ENCODE results near the gene ECHDC3. TPM values are rescaled to one million over a fixed set of nuclear protein-coding genes. Genes with fewer than 3 reads are reported as not detected.
"Not testable (repeated sequence)": the region's sequence is repeated elsewhere in the genome, so short reads cannot be mapped to it uniquely, and the experiment has no call there.

The ECHDC3 gene
- total and polyA plus RNA-seq, 4 donors = 14.2 to 48.3 (median 31.4) TPM

DNA sequence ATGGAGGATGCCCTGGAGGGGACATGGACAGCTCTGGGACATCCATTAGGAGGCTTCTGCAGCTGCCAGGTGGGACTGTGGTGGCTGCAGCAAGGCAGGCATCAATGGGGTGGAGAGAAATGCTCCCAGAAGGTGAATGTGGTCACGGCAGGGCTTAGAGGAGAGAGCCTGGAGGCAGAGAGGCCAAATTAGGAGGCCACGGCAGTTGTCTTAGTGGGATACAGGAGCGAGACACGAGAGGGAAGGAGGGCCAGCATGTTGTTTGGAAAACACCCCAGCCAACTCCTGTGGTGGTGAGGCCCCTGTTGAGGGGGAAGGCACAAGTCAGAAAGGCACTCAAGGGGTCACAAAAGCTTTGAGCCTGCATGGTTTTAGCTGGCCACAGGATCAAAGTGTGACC lies 14.6 kb upstream of the ECHDC3 start:
- TF ChIP-seq, protein P1, sequence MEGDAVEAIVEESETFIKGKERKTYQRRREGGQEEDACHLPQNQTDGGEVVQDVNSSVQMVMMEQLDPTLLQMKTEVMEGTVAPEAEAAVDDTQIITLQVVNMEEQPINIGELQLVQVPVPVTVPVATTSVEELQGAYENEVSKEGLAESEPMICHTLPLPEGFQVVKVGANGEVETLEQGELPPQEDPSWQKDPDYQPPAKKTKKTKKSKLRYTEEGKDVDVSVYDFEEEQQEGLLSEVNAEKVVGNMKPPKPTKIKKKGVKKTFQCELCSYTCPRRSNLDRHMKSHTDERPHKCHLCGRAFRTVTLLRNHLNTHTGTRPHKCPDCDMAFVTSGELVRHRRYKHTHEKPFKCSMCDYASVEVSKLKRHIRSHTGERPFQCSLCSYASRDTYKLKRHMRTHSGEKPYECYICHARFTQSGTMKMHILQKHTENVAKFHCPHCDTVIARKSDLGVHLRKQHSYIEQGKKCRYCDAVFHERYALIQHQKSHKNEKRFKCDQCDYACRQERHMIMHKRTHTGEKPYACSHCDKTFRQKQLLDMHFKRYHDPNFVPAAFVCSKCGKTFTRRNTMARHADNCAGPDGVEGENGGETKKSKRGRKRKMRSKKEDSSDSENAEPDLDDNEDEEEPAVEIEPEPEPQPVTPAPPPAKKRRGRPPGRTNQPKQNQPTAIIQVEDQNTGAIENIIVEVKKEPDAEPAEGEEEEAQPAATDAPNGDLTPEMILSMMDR (IDR thresholded peaks at IDR 0.05; ENCODE audit: control extremely low read depth, extremely low read depth) = no peak
- Histone ChIP-seq H3K4me1 (ENCODE audit: control insufficient read depth in 5 of 5, insufficient read depth in 5 of 5, low read length in 5 of 5) (no peaks in the 10 kb centered on the region), H3K4me3 (no peak overlapping the region), H3K36me3 (ENCODE audit: control insufficient read depth in 4 of 4, insufficient read depth in 4 of 4, low read length in 4 of 4) (no peaks in the 10 kb centered on the region), H3K27me3 (ENCODE audit: control insufficient read depth in 3 of 3, insufficient read depth in 3 of 3, low read length in 2 of 3) (no peaks in the 10 kb centered on the region), H3K27ac (ENCODE audit: low read depth in 1 of 2, low read length in 1 of 2) (no peak overlapping the region), H3K9me3 (ENCODE audit: control insufficient read depth in 4 of 4, insufficient read depth in 3 of 4, low read length in 3 of 4) (peaks cover 0 to 9% (median 2%) of the 10 kb centered on the region in 4 donors), H3K9ac (ENCODE audit: insufficient read depth in 1 of 2, low read length in 2 of 2) (no peak overlapping the region)
- no peak for ATAC-seq (ENCODE audit: insufficient read depth, low FRiP score)
- WGBS, 2 donors = 93 to 94% methylated on average over 4 of the region's 4 CpGs
- DNase-seq = no peak

DNA sequence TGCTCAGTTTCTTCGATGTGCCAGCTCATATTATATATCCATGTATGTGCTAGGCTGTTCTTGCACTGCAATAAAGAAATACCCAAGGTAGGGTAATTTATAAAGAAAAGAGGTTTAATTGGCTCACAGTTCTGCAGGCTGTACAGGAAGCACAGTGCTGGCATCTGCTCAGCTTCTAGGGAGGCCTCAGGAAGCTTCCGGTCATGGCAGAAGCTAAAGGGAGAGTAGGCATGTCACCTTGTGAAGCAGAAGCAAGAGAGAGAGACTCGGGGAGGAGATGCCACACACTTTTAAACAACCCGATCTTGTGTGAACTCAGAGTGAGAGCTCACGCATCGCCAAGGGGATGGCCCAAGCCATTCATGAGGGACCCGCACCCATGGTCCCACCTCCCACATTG lies 13.8 kb upstream of the ECHDC3 start:
- H3K9me3 ChIP-seq (ENCODE audit: control insufficient read depth in 4 of 4, insufficient read depth in 3 of 4, low read length in 3 of 4) = peaks cover 0 to 9% (median 2%) of the 10 kb centered on the region in 4 donors
- no peaks in the 10 kb centered on the region for H3K27me3 ChIP-seq (ENCODE audit: control insufficient read depth in 3 of 3, insufficient read depth in 3 of 3, low read length in 2 of 3)
- H3K27ac ChIP-seq (ENCODE audit: low read depth in 1 of 2, low read length in 1 of 2) = no peak overlapping the region
- WGBS, 2 donors = 97% methylated on average over 7 of the region's 7 CpGs
- ATAC-seq (ENCODE audit: insufficient read depth, low FRiP score) = no peak
- no peaks in the 10 kb centered on the region for H3K36me3 ChIP-seq (ENCODE audit: control insufficient read depth in 4 of 4, insufficient read depth in 4 of 4, low read length in 4 of 4)
- no peak for DNase-seq
- no peak overlapping the region for H3K9ac ChIP-seq (ENCODE audit: insufficient read depth in 1 of 2, low read length in 2 of 2)
- H3K4me1 ChIP-seq (ENCODE audit: control insufficient read depth in 5 of 5, insufficient read depth in 5 of 5, low read length in 5 of 5) = no peaks in the 10 kb centered on the region
- TF ChIP-seq, protein P1 (IDR thresholded peaks at IDR 0.05; ENCODE audit: control extremely low read depth, extremely low read depth) = no peak
- no peak overlapping the region for H3K4me3 ChIP-seq

DNA sequence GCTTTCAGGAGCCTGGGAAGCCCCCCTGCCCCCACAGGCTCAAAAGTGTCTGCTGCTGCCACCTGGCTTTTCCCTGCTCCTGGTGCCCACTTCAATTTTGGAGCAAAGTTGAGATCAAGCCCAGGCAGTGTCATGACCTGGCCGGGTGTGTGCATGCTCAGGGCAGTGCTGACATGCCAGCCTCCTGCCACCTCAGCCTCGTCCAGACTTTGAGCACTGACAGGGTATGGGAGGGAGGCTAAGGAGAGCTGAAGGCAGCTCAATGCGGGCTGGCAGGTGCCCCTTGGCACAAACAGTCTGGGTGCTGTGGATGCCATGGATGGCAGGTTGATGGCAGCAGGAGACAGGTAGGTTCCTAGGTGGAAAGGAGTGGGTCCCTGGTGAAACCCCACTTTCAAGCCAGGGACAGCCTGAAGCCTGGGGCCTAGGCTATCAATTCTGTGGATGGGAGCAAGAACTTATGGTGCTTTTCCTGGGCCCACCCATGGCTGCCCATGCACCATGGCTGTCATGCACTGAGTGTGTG lies 12.3 kb upstream of the ECHDC3 start:
- ATAC-seq (ENCODE audit: insufficient read depth, low FRiP score) = no peak
- no peaks in the 10 kb centered on the region for H3K4me1 ChIP-seq (ENCODE audit: control insufficient read depth in 5 of 5, insufficient read depth in 5 of 5, low read length in 5 of 5)
- no peak for DNase-seq
- TF ChIP-seq, protein P1 (IDR thresholded peaks at IDR 0.05; ENCODE audit: control extremely low read depth, extremely low read depth) = no peak
- H3K36me3 ChIP-seq (ENCODE audit: control insufficient read depth in 4 of 4, insufficient read depth in 4 of 4, low read length in 4 of 4) = no peaks in the 10 kb centered on the region
- H3K9me3 ChIP-seq (ENCODE audit: control insufficient read depth in 4 of 4, insufficient read depth in 3 of 4, low read length in 3 of 4) = peaks cover 0 to 9% (median 2%) of the 10 kb centered on the region in 4 donors
- no peak overlapping the region for H3K9ac ChIP-seq (ENCODE audit: insufficient read depth in 1 of 2, low read length in 2 of 2)
- H3K27ac ChIP-seq (ENCODE audit: low read depth in 1 of 2, low read length in 1 of 2) = no peak overlapping the region
- no peak overlapping the region for H3K4me3 ChIP-seq
- no peaks in the 10 kb centered on the region for H3K27me3 ChIP-seq (ENCODE audit: control insufficient read depth in 3 of 3, insufficient read depth in 3 of 3, low read length in 2 of 3)
- WGBS, 2 donors = 87 to 92% methylated on average over 3 of the region's 3 CpGs

DNA sequence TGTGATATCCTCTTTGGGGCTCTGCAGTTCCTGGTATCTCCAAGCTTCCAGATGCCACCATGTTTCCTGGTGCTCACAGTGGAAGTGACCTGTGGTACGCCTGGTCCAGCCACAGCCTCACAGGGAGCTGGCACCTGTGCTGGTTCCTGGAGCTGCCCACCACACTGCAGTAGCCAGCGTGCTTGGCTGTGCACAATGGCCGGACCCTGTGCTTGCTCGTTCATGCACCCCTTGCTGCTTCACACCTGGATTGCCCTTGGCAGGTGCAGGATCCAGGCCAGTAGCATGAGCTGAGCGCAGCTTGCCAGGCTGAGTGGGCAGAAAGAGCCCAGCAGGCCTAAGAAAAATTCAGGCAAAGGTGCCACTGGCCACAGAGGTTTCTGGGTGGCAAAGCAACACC lies 11.4 kb upstream of the ECHDC3 start:
- Histone ChIP-seq H3K36me3 (ENCODE audit: control insufficient read depth in 4 of 4, insufficient read depth in 4 of 4, low read length in 4 of 4) (no peaks in the 10 kb centered on the region), H3K9ac (ENCODE audit: insufficient read depth in 1 of 2, low read length in 2 of 2) (no peak overlapping the region), H3K9me3 (ENCODE audit: control insufficient read depth in 4 of 4, insufficient read depth in 3 of 4, low read length in 3 of 4) (peaks cover 0 to 9% (median 2%) of the 10 kb centered on the region in 4 donors), H3K27me3 (ENCODE audit: control insufficient read depth in 3 of 3, insufficient read depth in 3 of 3, low read length in 2 of 3) (no peaks in the 10 kb centered on the region), H3K4me3 (no peak overlapping the region), H3K27ac (ENCODE audit: low read depth in 1 of 2, low read length in 1 of 2) (no peak overlapping the region), H3K4me1 (ENCODE audit: control insufficient read depth in 5 of 5, insufficient read depth in 5 of 5, low read length in 5 of 5) (no peaks in the 10 kb centered on the region)
- DNase-seq = no peak
- TF ChIP-seq, protein P1 (IDR thresholded peaks at IDR 0.05; ENCODE audit: control extremely low read depth, extremely low read depth) = no peak
- ATAC-seq (ENCODE audit: insufficient read depth, low FRiP score) = no peak
- WGBS, 2 donors = 95 to 98% methylated on average over 5 of the region's 5 CpGs

DNA sequence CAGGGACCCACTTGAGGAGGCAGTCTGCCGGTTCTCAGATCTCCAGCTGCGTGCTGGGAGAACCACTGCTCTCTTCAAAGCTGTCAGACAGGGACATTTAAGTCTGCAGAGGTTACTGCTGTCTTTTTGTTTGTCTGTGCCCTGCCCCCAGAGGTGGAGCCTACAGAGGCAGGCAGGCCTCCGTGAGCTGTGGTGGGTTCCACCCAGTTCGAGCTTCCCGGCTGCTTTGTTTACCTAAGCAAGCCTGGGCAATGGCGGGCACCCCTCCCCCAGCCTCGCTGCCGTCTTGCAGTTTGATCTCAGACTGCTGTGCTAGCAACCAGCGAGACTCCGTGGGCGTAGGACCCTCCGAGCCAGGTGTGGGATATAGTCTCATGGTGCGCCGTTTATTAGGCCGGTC lies 5.4 kb upstream of the ECHDC3 start:
- not testable (repeated sequence) for H3K27me3 ChIP-seq (ENCODE audit: control insufficient read depth in 3 of 3, insufficient read depth in 3 of 3, low read length in 2 of 3); H3K36me3 ChIP-seq (ENCODE audit: control insufficient read depth in 4 of 4, insufficient read depth in 4 of 4, low read length in 4 of 4); DNase-seq; H3K27ac ChIP-seq (ENCODE audit: low read depth in 1 of 2, low read length in 1 of 2); H3K9me3 ChIP-seq (ENCODE audit: control insufficient read depth in 4 of 4, insufficient read depth in 3 of 4, low read length in 3 of 4); ATAC-seq (ENCODE audit: insufficient read depth, low FRiP score); H3K9ac ChIP-seq (ENCODE audit: insufficient read depth in 1 of 2, low read length in 2 of 2); H3K4me3 ChIP-seq; H3K4me1 ChIP-seq (ENCODE audit: control insufficient read depth in 5 of 5, insufficient read depth in 5 of 5, low read length in 5 of 5)
- 17% methylated on average over 1 of the region's 15 CpGs; no CpG with 5 or more reads in 1 of the 2 donors for WGBS, 2 donors
